Measurements from ENCODE around the gene DACH1.

The DACH1 gene

GRCh38 chr13:71536201-71536600 is 330.8 kb downstream of the DACH1 start:
- DNase-seq: no peak

DNA sequence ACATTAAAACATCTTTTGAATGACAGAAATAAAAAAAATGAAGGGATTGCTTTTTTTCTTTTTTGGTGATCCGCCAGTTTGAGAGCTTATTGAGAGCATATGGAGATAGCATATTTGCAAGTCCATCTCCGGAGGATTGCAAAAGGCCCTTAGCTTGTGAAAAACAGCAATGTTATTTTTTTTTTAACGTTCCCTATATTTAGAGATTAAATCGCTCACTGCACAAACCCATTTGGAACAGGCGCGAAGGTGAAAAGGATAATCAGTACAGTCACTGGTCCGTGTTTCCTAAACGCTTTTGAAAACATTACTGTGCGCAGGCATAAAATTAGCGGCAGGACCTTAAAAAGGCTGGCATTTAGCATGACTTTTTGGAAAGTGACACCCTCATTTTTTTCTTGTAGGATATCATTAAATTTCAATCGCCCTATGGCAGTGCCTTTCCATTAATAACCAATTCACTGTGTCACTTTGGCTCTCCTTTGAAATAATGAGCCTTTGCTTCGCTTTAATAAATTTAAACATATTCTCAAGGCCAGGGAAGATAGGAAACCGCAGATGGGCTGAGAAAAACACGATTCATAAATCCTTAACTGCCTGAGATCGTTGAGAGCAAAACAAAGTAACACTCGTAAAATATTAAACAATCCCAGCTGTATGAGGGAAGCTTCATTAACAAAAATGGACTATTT is 342.2 kb downstream of the DACH1 start:
- DNase-seq: peak; percentile 75 to 90

DNA sequence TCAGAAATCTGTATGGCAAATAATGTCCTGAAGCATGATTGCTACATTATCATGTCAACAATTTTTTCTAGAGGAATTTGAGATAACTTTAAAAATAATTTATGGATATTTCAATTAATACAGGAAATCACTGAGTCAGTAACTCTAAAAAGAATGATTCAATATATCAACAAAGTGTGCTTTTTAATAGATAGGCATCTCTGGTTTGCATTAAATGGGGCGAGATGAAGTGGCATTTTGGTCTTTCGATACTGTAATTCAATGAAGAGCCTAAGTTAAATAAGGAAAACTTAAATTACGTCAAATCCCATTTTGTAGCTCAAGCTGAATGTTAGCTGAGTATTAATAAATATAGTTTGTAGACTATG is 342.8 kb downstream of the DACH1 start:
- DNase-seq: no peak

DNA sequence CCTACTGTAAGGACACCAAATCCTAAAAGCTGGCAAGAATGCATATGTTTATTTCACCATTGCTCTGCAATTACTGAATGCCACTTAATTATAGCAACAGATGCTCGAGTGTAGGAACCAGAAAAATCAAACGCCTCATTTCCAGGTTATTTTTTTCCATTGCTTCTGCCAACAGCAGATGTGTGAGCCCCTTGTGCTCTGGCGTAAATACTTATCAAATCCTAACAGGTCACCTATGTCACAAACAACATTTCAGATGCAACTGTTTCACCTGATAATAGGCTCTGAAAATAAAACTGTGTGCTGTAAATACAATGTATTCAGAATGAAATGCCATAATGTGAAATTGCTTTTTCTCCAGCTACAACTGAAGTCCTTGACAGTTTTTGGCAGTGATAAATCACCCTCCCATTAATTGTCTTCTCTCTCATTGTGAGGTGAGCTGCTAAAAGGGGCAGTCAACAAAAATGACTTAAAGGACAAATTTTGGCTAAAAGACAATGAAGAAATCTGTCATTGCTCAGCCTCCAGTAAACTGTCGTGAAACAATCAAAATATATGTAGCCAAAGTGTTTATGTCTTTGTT is 344.0 kb downstream of the DACH1 start:
- DNase-seq: peak; percentile 81 to 96

DNA sequence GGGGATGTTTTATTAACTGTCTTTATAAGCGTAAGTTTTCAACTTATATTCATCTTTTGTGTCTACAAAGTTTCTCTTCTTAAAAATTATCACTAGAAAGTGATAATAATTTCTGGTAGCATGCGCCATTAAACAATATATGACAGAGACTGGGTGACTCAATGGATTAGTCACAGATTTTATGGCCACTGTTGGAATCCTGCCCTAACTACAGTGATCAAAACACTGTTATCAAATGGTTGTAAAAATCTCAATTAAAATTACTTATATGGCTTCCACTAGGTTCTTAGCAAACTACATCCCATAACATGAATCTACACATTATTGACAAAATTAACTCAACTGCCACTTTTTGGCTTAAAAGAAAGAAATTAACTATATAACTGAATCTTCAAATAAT is 350.0 kb downstream of the DACH1 start:
- DNase-seq: no peak

- peak; percentile 67 to 92 for DNase-seq
Observed at GRCh38 chr13:71516521-71516920, 350.5 kb downstream of the DACH1 start.

GRCh38 chr13:71515744-71516038 is 351.3 kb downstream of the DACH1 start:
- DNase-seq: peak; percentile 66 to 92

DNA sequence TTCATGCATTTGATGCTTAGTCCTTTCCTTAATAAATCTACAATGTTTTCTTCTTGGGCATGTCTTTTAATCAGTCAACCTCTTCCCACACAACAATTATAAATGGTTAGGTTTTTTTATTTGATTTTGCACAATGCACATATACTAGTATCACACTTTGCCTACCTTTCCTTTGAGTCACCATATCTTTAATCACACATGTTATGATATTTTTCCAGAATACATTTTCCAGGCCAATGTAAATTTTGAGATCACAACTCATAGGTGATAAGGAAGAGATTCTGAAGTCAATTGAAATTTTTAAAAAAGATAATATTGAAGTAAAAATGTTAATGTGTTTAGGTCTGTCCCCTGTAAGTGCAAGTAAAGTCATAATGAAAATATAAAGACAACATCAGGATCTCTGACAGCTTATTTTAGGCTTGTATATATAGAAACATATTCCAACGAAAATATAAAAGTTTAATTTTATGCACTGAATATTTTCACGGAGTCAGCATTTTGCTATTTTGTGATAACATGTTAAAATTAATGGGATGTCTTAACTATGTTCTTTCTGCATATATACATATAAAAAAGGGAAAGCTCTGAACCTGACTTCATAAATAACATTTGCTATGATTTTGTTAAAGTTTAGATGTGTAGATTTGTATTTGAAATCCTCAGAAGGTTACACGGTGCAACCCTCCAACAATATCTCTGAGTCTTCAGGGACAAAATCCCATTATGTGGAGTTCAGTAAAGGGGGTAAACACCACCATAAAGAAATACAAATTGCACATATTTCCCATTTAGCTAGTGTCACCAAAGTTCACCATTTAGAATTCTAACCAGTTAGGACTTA is 351.9 kb downstream of the DACH1 start:
- no peak for DNase-seq

GRCh38 chr13:71513411-71514033 is 353.5 kb downstream of the DACH1 start:
- peak; percentile 92 to 98 for DNase-seq

DNA sequence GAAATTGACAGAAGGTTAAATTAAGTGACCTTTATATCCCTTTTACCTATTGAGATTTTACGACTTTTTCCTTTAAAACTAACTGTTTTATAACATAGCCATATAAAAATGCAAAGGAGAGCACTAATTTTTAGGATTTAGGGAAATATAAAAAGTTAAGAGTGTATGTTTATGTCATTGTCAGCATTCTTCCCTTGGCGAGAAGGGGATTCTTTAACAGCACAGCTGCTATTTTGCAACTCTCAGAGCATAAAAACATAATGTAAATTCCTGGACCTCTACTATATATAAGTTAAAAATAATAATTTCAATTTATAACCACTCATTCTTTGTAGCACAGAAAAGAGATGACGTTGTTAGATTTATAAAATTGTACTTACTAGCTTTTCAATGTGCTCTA is 363.2 kb downstream of the DACH1 start:
- no peak for DNase-seq

GRCh38 chr13:71499944-71500514 is 367.0 kb downstream of the DACH1 start:
- no peak for DNase-seq

- DNase-seq: no peak
Observed at GRCh38 chr13:71499235-71499634, 367.8 kb downstream of the DACH1 start.

- DNase-seq: no peak
Observed at GRCh38 chr13:71493189-71493588, 373.8 kb downstream of the DACH1 start.

- no peak for DNase-seq
Observed at GRCh38 chr13:71492346-71492871, 374.6 kb downstream of the DACH1 start.

GRCh38 chr13:71491010-71491409 is 376.0 kb downstream of the DACH1 start:
- DNase-seq: no peak

- DNase-seq: no peak
Observed at GRCh38 chr13:71489041-71489440, 378.0 kb downstream of the DACH1 start.

- no peak for DNase-seq
Observed at GRCh38 chr13:71488201-71488600, 378.8 kb downstream of the DACH1 start.

- no peak for DNase-seq
Observed at GRCh38 chr13:71485913-71486312, 381.1 kb downstream of the DACH1 start.

DNA sequence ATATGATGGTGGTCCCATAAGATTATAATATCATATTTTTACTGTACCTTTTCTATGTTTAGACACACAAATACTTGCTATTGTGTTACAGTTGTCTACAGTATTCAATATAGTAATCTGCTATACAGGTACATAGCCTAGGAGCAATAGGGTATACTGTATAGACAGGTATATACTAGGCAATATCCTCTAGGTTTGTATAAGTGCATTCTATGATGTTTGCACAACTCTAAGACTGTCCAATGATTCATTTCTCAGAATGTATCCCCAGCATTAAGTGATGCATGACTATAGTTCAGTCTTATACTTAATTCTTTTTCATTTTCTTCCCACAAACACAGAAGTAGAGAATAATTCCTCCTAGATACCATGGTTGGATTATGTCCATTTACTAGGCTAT is 383.3 kb downstream of the DACH1 start:
- DNase-seq: no peak

DNA sequence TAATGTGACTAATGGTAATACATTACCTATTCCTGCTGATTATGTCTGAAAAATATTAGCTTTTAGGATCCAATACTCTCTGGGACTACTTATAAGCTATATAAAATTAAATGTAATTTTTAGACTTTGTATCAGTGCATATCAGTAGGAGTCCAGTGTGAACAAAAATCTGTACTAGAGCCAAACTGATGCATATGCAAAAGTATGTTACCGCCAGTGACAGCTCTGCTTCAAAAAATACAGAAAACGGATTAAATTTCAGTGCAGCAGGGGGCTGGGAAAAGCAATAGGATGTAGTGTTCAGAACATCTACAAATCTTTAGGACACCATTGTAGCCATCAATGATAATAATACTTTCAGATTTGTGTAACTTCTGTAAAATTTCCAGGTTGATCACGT is 385.5 kb downstream of the DACH1 start:
- no peak for DNase-seq

GRCh38 chr13:71481046-71481445 is 386.0 kb downstream of the DACH1 start:
- DNase-seq: no peak

GRCh38 chr13:71477735-71478134 is 389.3 kb downstream of the DACH1 start:
- peak in 1 of 2 experiments; percentile 22 for DNase-seq

GRCh38 chr13:71474936-71475335 is 392.1 kb downstream of the DACH1 start:
- peak; percentile 71 to 91 for DNase-seq
